ENCODE measurements around the gene GAB2.

GAB2 gene

GRCh38 chr11:78251083-78251775 lies 166.4 kb downstream of the GAB2 start:
- CTCF ChIA-PET = interaction anchor here (0.9 to 1.4 kb wide), 5 partner anchors 10 to 313 kb away, joined by 3 to 5 read pairs (median 3); no protein-coding TSS in a partner anchor
- DNase-seq = no peak
- peaks cover 0 to under 1% (median 0%) of the 10 kb centered on the region in 4 experiments for H3K4me1 ChIP-seq (ENCODE audit: control extremely low read depth in 1 of 4, control insufficient read depth in 4 of 4, insufficient read depth in 4 of 4, low read length in 3 of 4)
- no peak overlapping the region for H3K27ac ChIP-seq (ENCODE audit: insufficient read depth in 1 of 2, low read depth in 1 of 2, low read length in 2 of 2, poor library complexity in 1 of 2, severe bottlenecking in 2 of 2)
- H3K36me3 ChIP-seq (ENCODE audit: control insufficient read depth in 4 of 4, insufficient read depth in 4 of 4, low read length in 3 of 4) = peaks cover 19 to 41% (median 26%) of the 10 kb centered on the region in 4 experiments
- no peaks in the 10 kb centered on the region for H3K27me3 ChIP-seq (replicated peaks in 2 of 5; ENCODE audit: control insufficient read depth in 4 of 5, insufficient read depth in 5 of 5, low read length in 4 of 5)
- POLR2A ChIA-PET = no interaction called here
- WGBS (ENCODE audit: insufficient coverage) = no CpG with 5 or more reads among the region's 1 CpG
- peaks cover 0 to 4% (median 0%) of the 10 kb centered on the region in 5 experiments for H3K9me3 ChIP-seq (ENCODE audit: control extremely low read depth in 1 of 5, control insufficient read depth in 4 of 5, insufficient read depth in 2 of 5, low read depth in 1 of 5, low read length in 4 of 5)
- no peak overlapping the region for H3K4me3 ChIP-seq (ENCODE audit: control insufficient read depth in 1 of 7, extremely low read depth in 1 of 7, insufficient read depth in 4 of 7, low read depth in 2 of 7, low read length in 6 of 7)

DNA sequence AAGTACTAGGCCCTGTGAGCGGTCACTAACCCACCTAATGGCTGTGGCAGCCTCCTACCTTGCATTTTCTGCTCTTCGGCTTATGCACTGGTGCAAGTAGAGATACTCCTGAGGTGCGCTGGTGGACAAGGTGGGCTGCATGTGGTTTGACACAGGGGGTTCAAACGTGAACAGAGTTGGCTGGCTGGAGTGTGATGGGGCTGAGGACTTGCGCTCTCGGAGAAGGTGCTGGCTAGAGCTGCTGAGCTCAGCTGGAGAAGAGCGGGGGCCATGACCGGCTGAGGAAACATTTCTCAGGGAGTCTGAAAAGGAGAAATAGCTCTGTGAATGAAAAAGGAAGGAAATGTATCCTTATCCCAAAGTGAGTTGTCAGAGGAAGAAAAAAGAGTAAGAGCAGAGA lies 167.5 kb downstream of the GAB2 start:
- Histone ChIP-seq H3K4me1 (ENCODE audit: control extremely low read depth in 1 of 4, control insufficient read depth in 4 of 4, insufficient read depth in 4 of 4, low read length in 3 of 4) (no peaks in the 10 kb centered on the region), H3K4me3 (ENCODE audit: control insufficient read depth in 1 of 7, extremely low read depth in 1 of 7, insufficient read depth in 4 of 7, low read depth in 2 of 7, low read length in 6 of 7) (no peak overlapping the region), H3K27me3 (replicated peaks in 2 of 5; ENCODE audit: control insufficient read depth in 4 of 5, insufficient read depth in 5 of 5, low read length in 4 of 5) (no peaks in the 10 kb centered on the region), H3K36me3 (ENCODE audit: control insufficient read depth in 4 of 4, insufficient read depth in 4 of 4, low read length in 3 of 4) (peaks cover 19 to 43% (median 26%) of the 10 kb centered on the region in 4 experiments), H3K27ac (ENCODE audit: insufficient read depth in 1 of 2, low read depth in 1 of 2, low read length in 2 of 2, poor library complexity in 1 of 2, severe bottlenecking in 2 of 2) (no peak overlapping the region), H3K9me3 (ENCODE audit: control extremely low read depth in 1 of 5, control insufficient read depth in 4 of 5, insufficient read depth in 2 of 5, low read depth in 1 of 5, low read length in 4 of 5) (peaks cover 0 to 5% (median 0%) of the 10 kb centered on the region in 5 experiments)
- DNase-seq = no peak
- ChIA-PET POLR2A (no interaction called here), CTCF (interaction anchor here (1.4 to 1.6 kb wide), 2 partner anchors 10 to 314 kb away, joined by 4 to 6 read pairs; no protein-coding TSS in a partner anchor)
- WGBS (ENCODE audit: insufficient coverage) = 100% methylated on average over 7 of the region's 8 CpGs

DNA sequence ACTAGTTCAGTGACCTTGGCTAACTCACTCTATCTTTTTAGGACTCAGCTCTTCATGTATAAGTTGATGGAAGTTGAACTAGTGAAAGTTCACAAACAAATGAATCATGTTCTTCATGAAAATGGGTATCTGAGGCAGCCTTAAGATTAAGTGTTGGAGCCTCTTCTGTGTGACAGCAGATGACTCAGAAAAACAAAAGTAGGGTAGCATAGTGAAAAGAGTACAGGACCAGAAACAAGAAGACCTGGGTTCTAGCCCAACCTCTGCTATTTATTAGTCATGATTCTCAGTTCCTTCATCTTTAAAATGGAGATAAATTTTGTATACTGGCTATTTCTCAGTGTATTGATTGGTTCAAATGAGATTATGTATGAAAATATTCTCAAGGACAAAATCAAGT lies 168.7 kb downstream of the GAB2 start:
- H3K9me3 ChIP-seq (ENCODE audit: control extremely low read depth in 1 of 5, control insufficient read depth in 4 of 5, insufficient read depth in 2 of 5, low read depth in 1 of 5, low read length in 4 of 5) = peaks cover 0 to 5% (median 0%) of the 10 kb centered on the region in 5 experiments
- peaks cover 0 to 9% (median 2%) of the 10 kb centered on the region in 4 experiments for H3K4me1 ChIP-seq (ENCODE audit: control extremely low read depth in 1 of 4, control insufficient read depth in 4 of 4, insufficient read depth in 4 of 4, low read length in 3 of 4)
- no peak for DNase-seq
- no peak overlapping the region for H3K27ac ChIP-seq (ENCODE audit: insufficient read depth in 1 of 2, low read depth in 1 of 2, low read length in 2 of 2, poor library complexity in 1 of 2, severe bottlenecking in 2 of 2)
- H3K36me3 ChIP-seq (ENCODE audit: control insufficient read depth in 4 of 4, insufficient read depth in 4 of 4, low read length in 3 of 4) = peaks cover 16 to 43% (median 26%) of the 10 kb centered on the region in 4 experiments
- POLR2A ChIA-PET = interaction anchor here (0.6 kb wide), 1 partner anchor 168 kb away, joined by 4 read pairs; no protein-coding TSS in a partner anchor
- CTCF ChIA-PET = interaction anchor here (0.9 to 1.6 kb wide), 3 partner anchors 9 to 315 kb away, joined by 3 to 6 read pairs (median 4); no protein-coding TSS in a partner anchor
- no peaks in the 10 kb centered on the region for H3K27me3 ChIP-seq (replicated peaks in 2 of 5; ENCODE audit: control insufficient read depth in 4 of 5, insufficient read depth in 5 of 5, low read length in 4 of 5)
- H3K4me3 ChIP-seq (ENCODE audit: control insufficient read depth in 1 of 7, extremely low read depth in 1 of 7, insufficient read depth in 4 of 7, low read depth in 2 of 7, low read length in 6 of 7) = no peak overlapping the region

GRCh38 chr11:78248191-78248590 lies 169.4 kb downstream of the GAB2 start:
- ChIA-PET CTCF (interaction anchor here (1.6 kb wide), 1 partner anchor 316 kb away, joined by 4 read pairs; no protein-coding TSS in a partner anchor), POLR2A (no interaction called here)
- no peaks in the 10 kb centered on the region for H3K27me3 ChIP-seq (replicated peaks in 2 of 5; ENCODE audit: control insufficient read depth in 4 of 5, insufficient read depth in 5 of 5, low read length in 4 of 5)
- peaks cover 0 to 5% (median 0%) of the 10 kb centered on the region in 5 experiments for H3K9me3 ChIP-seq (ENCODE audit: control extremely low read depth in 1 of 5, control insufficient read depth in 4 of 5, insufficient read depth in 2 of 5, low read depth in 1 of 5, low read length in 4 of 5)
- peaks cover 0 to 11% (median 2%) of the 10 kb centered on the region in 4 experiments for H3K4me1 ChIP-seq (ENCODE audit: control extremely low read depth in 1 of 4, control insufficient read depth in 4 of 4, insufficient read depth in 4 of 4, low read length in 3 of 4)
- no peak overlapping the region for H3K4me3 ChIP-seq (ENCODE audit: control insufficient read depth in 1 of 7, extremely low read depth in 1 of 7, insufficient read depth in 4 of 7, low read depth in 2 of 7, low read length in 6 of 7)
- no peak for DNase-seq
- no peak overlapping the region for H3K27ac ChIP-seq (ENCODE audit: insufficient read depth in 1 of 2, low read depth in 1 of 2, low read length in 2 of 2, poor library complexity in 1 of 2, severe bottlenecking in 2 of 2)
- 100% methylated on average over 2 of the region's 3 CpGs for WGBS (ENCODE audit: insufficient coverage)
- peaks cover 16 to 43% (median 26%) of the 10 kb centered on the region in 4 experiments for H3K36me3 ChIP-seq (ENCODE audit: control insufficient read depth in 4 of 4, insufficient read depth in 4 of 4, low read length in 3 of 4)

- CTCF ChIA-PET = interaction anchor here (0.6 to 1.7 kb wide), 4 partner anchors 10 to 260 kb away, joined by 3 to 5 read pairs (median 4); no protein-coding TSS in a partner anchor
- 20% methylated on average over 1 of the region's 4 CpGs for WGBS (ENCODE audit: insufficient coverage)
- POLR2A ChIA-PET = interaction anchor here (0.6 to 0.7 kb wide), 2 partner anchors 129 to 142 kb away, joined by 4 to 8 read pairs; no protein-coding TSS in a partner anchor
Observed at GRCh38 chr11:78244546-78245255, 172.9 kb downstream of the GAB2 start.

GRCh38 chr11:78244080-78244479 lies 173.5 kb downstream of the GAB2 start:
- Histone ChIP-seq H3K27ac (ENCODE audit: insufficient read depth in 1 of 2, low read depth in 1 of 2, low read length in 2 of 2, poor library complexity in 1 of 2, severe bottlenecking in 2 of 2) (no peak overlapping the region), H3K27me3 (replicated peaks in 2 of 5; ENCODE audit: control insufficient read depth in 4 of 5, insufficient read depth in 5 of 5, low read length in 4 of 5) (no peaks in the 10 kb centered on the region), H3K4me1 (ENCODE audit: control extremely low read depth in 1 of 4, control insufficient read depth in 4 of 4, insufficient read depth in 4 of 4, low read length in 3 of 4) (peaks cover 0 to 11% (median 2%) of the 10 kb centered on the region in 4 experiments), H3K4me3 (ENCODE audit: control insufficient read depth in 1 of 7, extremely low read depth in 1 of 7, insufficient read depth in 4 of 7, low read depth in 2 of 7, low read length in 6 of 7) (no peak overlapping the region), H3K9me3 (ENCODE audit: control extremely low read depth in 1 of 5, control insufficient read depth in 4 of 5, insufficient read depth in 2 of 5, low read depth in 1 of 5, low read length in 4 of 5) (peaks cover 0 to 13% (median 10%) of the 10 kb centered on the region in 5 experiments), H3K36me3 (ENCODE audit: control insufficient read depth in 4 of 4, insufficient read depth in 4 of 4, low read length in 3 of 4) (peaks cover 16 to 43% (median 20%) of the 10 kb centered on the region in 4 experiments)
- POLR2A ChIA-PET = interaction anchor here (0.7 kb wide), 1 partner anchor 129 kb away, joined by 8 read pairs; no protein-coding TSS in a partner anchor
- DNase-seq = no peak
- CTCF ChIA-PET = interaction anchor here (0.6 to 1.7 kb wide), 4 partner anchors 17 to 261 kb away, joined by 3 to 5 read pairs (median 4); no protein-coding TSS in a partner anchor
- no CpG with 5 or more reads among the region's 2 CpGs for WGBS (ENCODE audit: insufficient coverage)

More at GRCh38 chr11:78244546-78245255, 172.9 kb downstream of the GAB2 start:
- H3K9me3 ChIP-seq (ENCODE audit: control extremely low read depth in 1 of 5, control insufficient read depth in 4 of 5, insufficient read depth in 2 of 5, low read depth in 1 of 5, low read length in 4 of 5) = peaks cover 0 to 13% (median 10%) of the 10 kb centered on the region in 5 experiments
- H3K27me3 ChIP-seq (replicated peaks in 2 of 5; ENCODE audit: control insufficient read depth in 4 of 5, insufficient read depth in 5 of 5, low read length in 4 of 5) = no peaks in the 10 kb centered on the region
- no peak overlapping the region for H3K4me3 ChIP-seq (ENCODE audit: control insufficient read depth in 1 of 7, extremely low read depth in 1 of 7, insufficient read depth in 4 of 7, low read depth in 2 of 7, low read length in 6 of 7)
- H3K4me1 ChIP-seq (ENCODE audit: control extremely low read depth in 1 of 4, control insufficient read depth in 4 of 4, insufficient read depth in 4 of 4, low read length in 3 of 4) = peaks cover 0 to 11% (median 2%) of the 10 kb centered on the region in 4 experiments
- peak in 2 of 3 donors; percentile 28 to 47 for DNase-seq
- no peak overlapping the region for H3K27ac ChIP-seq (ENCODE audit: insufficient read depth in 1 of 2, low read depth in 1 of 2, low read length in 2 of 2, poor library complexity in 1 of 2, severe bottlenecking in 2 of 2)
- peaks cover 16 to 47% (median 19%) of the 10 kb centered on the region in 4 experiments for H3K36me3 ChIP-seq (ENCODE audit: control insufficient read depth in 4 of 4, insufficient read depth in 4 of 4, low read length in 3 of 4)
